Uterus (tissue), 2 donors: Measurements from ENCODE around the gene CBFA2T3.

Experiments
- CTCF ChIP-seq, 4 experiments: fragments of 200-600 bp in 2 of 4; fragments of 450-650 bp in 2 of 4; sonication (generic) in 2 of 4; IDR thresholded peaks; one replicate each; pipeline ENCODE4 v1.5.1; 2016 to 2019; ENCODE audit warnings: antibody characterized with exemption in 4 of 4, mild to moderate bottlenecking in 2 of 4, moderate library complexity in 1 of 4
- POLR2A ChIP-seq, 2 donors: fragments of 450-650 bp; IDR thresholded peaks; one replicate each; pipeline ENCODE4 v1.6.1; 2016; ENCODE audit warnings: antibody characterized with exemption in 2 of 2, mild to moderate bottlenecking in 1 of 2, moderate library complexity in 1 of 2

GRCh38 chr16:88828711-88829110 lies 148.3 kb downstream of the CBFA2T3 start:
- no peak for TF ChIP-seq POLR2A (IDR thresholded peaks at IDR 0.05)
- TF ChIP-seq CTCF (IDR thresholded peaks at IDR 0.05): no peak
